GM21367 (cell line): ENCODE data around the gene PACRG.
A peak's percentile ranks its signal among the peaks of the same experiment; 100 is the strongest.
"Not testable (repeated sequence)": the region's sequence is repeated elsewhere in the genome, so short reads cannot be mapped to it uniquely, and the experiment has no call there.

Experiments used
- ATAC-seq: cut with Tn5 transposase; IDR thresholded peaks from one replicate; pipeline ENCODE4 v1.9.1; 2021; ENCODE audit not compliant: unreplicated experiment

The PACRG gene

GRCh38 chr6:162727322-162728182 lies at the start of gene PACRG, which contains the start of gene PRKN:
TSS of gene PACRG (plus strand) at chr6:162727974.
TSS of gene PRKN (minus strand) at chr6:162727766.
- ATAC-seq, result peak; percentile 97

- not testable (repeated sequence) for ATAC-seq
Observed at GRCh38 chr6:162678896-162679295, 48.9 kb upstream of the PACRG start.

- no peak for ATAC-seq
Observed at GRCh38 chr6:162679681-162680080, 48.1 kb upstream of the PACRG start.

GRCh38 chr6:162680367-162680766 lies 47.4 kb upstream of the PACRG start:
- no peak for ATAC-seq

GRCh38 chr6:162680871-162681270 lies 46.9 kb upstream of the PACRG start:
- no peak for ATAC-seq

GRCh38 chr6:162681447-162681846 lies 46.3 kb upstream of the PACRG start:
- no peak for ATAC-seq

- no peak for ATAC-seq
Observed at GRCh38 chr6:162683135-162683534, 44.6 kb upstream of the PACRG start.

GRCh38 chr6:162684052-162684451 lies 43.7 kb upstream of the PACRG start:
- ATAC-seq, result no peak

GRCh38 chr6:162684961-162685360 lies 42.8 kb upstream of the PACRG start:
- ATAC-seq, result no peak

GRCh38 chr6:162685586-162685985 lies 42.2 kb upstream of the PACRG start:
- ATAC-seq, result no peak

GRCh38 chr6:162688751-162689345 lies 38.9 kb upstream of the PACRG start:
- ATAC-seq, result no peak

GRCh38 chr6:162690158-162690557 lies 37.6 kb upstream of the PACRG start:
- ATAC-seq, result no peak

GRCh38 chr6:162697872-162698403 lies 29.8 kb upstream of the PACRG start:
- ATAC-seq, result no peak

GRCh38 chr6:162698440-162698839 lies 29.3 kb upstream of the PACRG start:
- no peak for ATAC-seq

GRCh38 chr6:162699961-162700360 lies 27.8 kb upstream of the PACRG start:
- no peak for ATAC-seq

GRCh38 chr6:162700966-162701365 lies 26.8 kb upstream of the PACRG start:
- no peak for ATAC-seq

GRCh38 chr6:162701551-162701950 lies 26.2 kb upstream of the PACRG start:
- no peak for ATAC-seq

GRCh38 chr6:162702446-162702845 lies 25.3 kb upstream of the PACRG start:
- ATAC-seq, result no peak

- no peak for ATAC-seq
Observed at GRCh38 chr6:162704001-162704400, 23.8 kb upstream of the PACRG start.

GRCh38 chr6:162705736-162706135 lies 22.0 kb upstream of the PACRG start:
- no peak for ATAC-seq

GRCh38 chr6:162706232-162706631 lies 21.5 kb upstream of the PACRG start:
- ATAC-seq, result no peak

GRCh38 chr6:162708971-162709370 lies 18.8 kb upstream of the PACRG start:
- ATAC-seq, result no peak
